ENCODE data around the gene KIR3DL3.

- TF ChIP-seq POLR2A (IDR thresholded peaks at IDR 0.05) (no peak), CTCF (IDR thresholded peaks at IDR 0.05) (no peak)
Observed at GRCh38 chr19:54725321-54725720, 1.1 kb downstream of the KIR3DL3 start.
